Astrocyte (in vitro differentiated cells and primary cell): Measurements from ENCODE around the gene COL15A1. TPM values are rescaled to one million over a fixed set of nuclear protein-coding genes. Genes with fewer than 3 reads are reported as not detected.

Experiments used
- DNase-seq: peaks from one replicate; pipeline ENCODE4 v3.0.0-alpha.2; 2010; ENCODE audit warnings: low read depth
- FAIRE-seq: peaks from 2 replicates; lab custom pipeline; 2011; peaks lifted over from hg19 to GRCh38; lab: Jason Lieb, UNC
- H2AFZ ChIP-seq: 2 replicates; pipeline ENCODE4 v1.6.0; 2012; ENCODE audit warnings: low read depth, low read length, inconsistent platforms
- H3K27ac ChIP-seq: 2 replicates; pipeline ENCODE4 v1.5.1; 2011; ENCODE audit warnings: low read depth, low read length, inconsistent platforms
- H3K27me3 ChIP-seq: 2 replicates; pipeline ENCODE4 v1.6.0; 2011; ENCODE audit warnings: low read length, inconsistent platforms; ENCODE audit not compliant: insufficient read depth
- H3K36me3 ChIP-seq: 2 replicates; pipeline ENCODE4 v1.5.1; 2011; ENCODE audit warnings: low read length, inconsistent platforms; ENCODE audit not compliant: insufficient read depth
- H3K4me1 ChIP-seq: 2 replicates; pipeline ENCODE4 v1.5.1; 2011; ENCODE audit warnings: low read length, inconsistent platforms; ENCODE audit not compliant: insufficient read depth
- H3K4me2 ChIP-seq: 2 replicates; pipeline ENCODE4 v1.6.0; 2012; ENCODE audit warnings: low read length, inconsistent platforms
- H3K4me3 ChIP-seq: 2 replicates; pipeline ENCODE4 v1.5.1; 2011; ENCODE audit warnings: low read depth, mild to moderate bottlenecking, low read length, inconsistent platforms; ENCODE audit not compliant: insufficient read depth
- H3K79me2 ChIP-seq: 2 replicates; pipeline ENCODE4 v1.6.0; 2012; ENCODE audit warnings: mild to moderate bottlenecking, low read length, inconsistent platforms; ENCODE audit not compliant: insufficient read depth
- H3K9ac ChIP-seq: 2 replicates; pipeline ENCODE4 v1.6.0; 2012; ENCODE audit warnings: mild to moderate bottlenecking, low read length, inconsistent platforms
- H3K9me3 ChIP-seq: 2 replicates; pipeline ENCODE4 v1.5.1; 2012; ENCODE audit warnings: low read depth, mild to moderate bottlenecking, low read length, inconsistent platforms; ENCODE audit not compliant: insufficient read depth
- H4K20me1 ChIP-seq: 2 replicates; pipeline ENCODE4 v1.6.0; 2012; ENCODE audit warnings: low read length, inconsistent platforms; ENCODE audit not compliant: insufficient read depth
- H3K27ac Mint-ChIP-seq: one replicate; pipeline ENCODE4 v1.8.0; 2021; ENCODE audit warnings: mild to moderate bottlenecking, mixed read lengths; ENCODE audit not compliant: unreplicated experiment
- H3K27me3 Mint-ChIP-seq: one replicate; pipeline ENCODE4 v1.8.0; 2021; ENCODE audit warnings: low read depth, mixed read lengths; ENCODE audit not compliant: unreplicated experiment
- H3K36me3 Mint-ChIP-seq: one replicate; pipeline ENCODE4 v1.8.0; 2021; ENCODE audit warnings: low read depth, mixed read lengths; ENCODE audit not compliant: unreplicated experiment
- H3K4me1 Mint-ChIP-seq: one replicate; pipeline ENCODE4 v1.8.0; 2021; ENCODE audit warnings: low read depth, mixed read lengths; ENCODE audit not compliant: unreplicated experiment
- H3K4me3 Mint-ChIP-seq: one replicate; pipeline ENCODE4 v1.8.0; 2021; ENCODE audit warnings: mild to moderate bottlenecking, moderate library complexity, mixed read lengths; ENCODE audit not compliant: unreplicated experiment
- H3K9me3 Mint-ChIP-seq: one replicate; pipeline ENCODE4 v1.8.0; 2021; ENCODE audit warnings: mild to moderate bottlenecking, mixed read lengths; ENCODE audit not compliant: unreplicated experiment
- CTCF ChIP-seq: IDR thresholded peaks from 2 replicates; pipeline ENCODE4 v1.5.1; 2011; ENCODE audit warnings: low read depth, mild to moderate bottlenecking, inconsistent platforms, low read length, moderate library complexity; ENCODE audit not compliant: insufficient read depth
- EZH2 ChIP-seq: IDR thresholded peaks from 2 replicates; pipeline ENCODE4 v1.6.1; 2012; ENCODE audit warnings: mild to moderate bottlenecking, low read length, inconsistent platforms; ENCODE audit not compliant: insufficient read depth
- total RNA-seq: library from RNA; stranded (reverse); gene quantifications from 2 replicates; pipeline ENCODE4 v1.2.1, GENCODE V29; 2021

Gene COL15A1
- total RNA-seq, 1 donor from 2014 or later: 5.6 TPM

DNA sequence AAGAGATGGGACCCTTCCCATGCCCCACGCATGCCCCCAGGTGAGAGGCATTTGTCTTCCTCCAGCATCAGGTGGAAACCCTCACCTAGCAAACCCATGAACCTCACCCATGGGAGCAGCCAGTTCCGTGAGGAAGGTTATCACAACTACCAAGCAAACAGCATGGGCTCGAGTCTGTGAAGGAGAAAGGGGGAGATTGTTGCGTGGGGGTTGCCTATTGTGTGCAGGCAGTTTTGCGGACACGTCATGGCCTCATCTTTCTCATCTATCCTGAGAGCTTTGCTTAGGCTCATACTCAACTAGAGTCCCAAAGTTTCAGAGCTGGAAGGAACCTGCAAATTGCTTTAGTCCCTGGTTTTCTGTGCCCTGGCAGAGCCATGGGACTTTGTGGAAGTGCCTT, 87.6 kb downstream of the COL15A1 start:
- Histone ChIP-seq H3K27me3 (no peaks in the 10 kb centered on the region), H3K9me3 (no peaks in the 10 kb centered on the region), H3K4me1 (peaks cover 13% of the 10 kb centered on the region), H2AFZ (no peak overlapping the region), H3K36me3 (no peaks in the 10 kb centered on the region), H3K9ac (peak overlapping the region; percentile 54), H4K20me1 (no peaks in the 10 kb centered on the region), H3K4me3 (no peak overlapping the region), H3K27ac (peak overlapping the region; percentile 81), H3K79me2 (no peaks in the 10 kb centered on the region), H3K4me2 (no peak overlapping the region)
- peak overlapping the region; percentile 95 for H3K27ac Mint-ChIP-seq
- peaks cover 2% of the 10 kb centered on the region for H3K36me3 Mint-ChIP-seq
- H3K9me3 Mint-ChIP-seq: peaks cover 5% of the 10 kb centered on the region
- no peak overlapping the region for H3K4me3 Mint-ChIP-seq
- DNase-seq: no peak
- no peak for TF ChIP-seq EZH2
- TF ChIP-seq CTCF: no peak
- H3K27me3 Mint-ChIP-seq: peaks cover 5% of the 10 kb centered on the region
- no peak for FAIRE-seq
- peaks cover 30% of the 10 kb centered on the region for H3K4me1 Mint-ChIP-seq

- H3K4me2 ChIP-seq: no peak overlapping the region
- Mint-ChIP-seq H3K4me1 (peaks cover 23% of the 10 kb centered on the region), H3K4me3 (no peak overlapping the region), H3K36me3 (peaks cover 1% of the 10 kb centered on the region), H3K9me3 (peaks cover 5% of the 10 kb centered on the region), H3K27me3 (peaks cover 5% of the 10 kb centered on the region), H3K27ac (no peak overlapping the region)
- H3K27ac ChIP-seq: no peak overlapping the region
- no peak overlapping the region for H3K9ac ChIP-seq
- no peaks in the 10 kb centered on the region for H3K9me3 ChIP-seq
- FAIRE-seq: no peak
- DNase-seq: no peak
- no peaks in the 10 kb centered on the region for H3K36me3 ChIP-seq
- no peaks in the 10 kb centered on the region for H4K20me1 ChIP-seq
- TF ChIP-seq CTCF: no peak
- TF ChIP-seq EZH2: no peak
- H3K4me3 ChIP-seq: no peak overlapping the region
- H3K79me2 ChIP-seq: no peaks in the 10 kb centered on the region
- no peaks in the 10 kb centered on the region for H3K27me3 ChIP-seq
- H2AFZ ChIP-seq: no peak overlapping the region
- peaks cover 13% of the 10 kb centered on the region for H3K4me1 ChIP-seq
Observed at GRCh38 chr9:99031994-99032393, 88.3 kb downstream of the COL15A1 start.

- no peak for TF ChIP-seq EZH2
- TF ChIP-seq CTCF: no peak
- FAIRE-seq (no peak), DNase-seq (no peak)
- no peaks in the 10 kb centered on the region for H3K79me2 ChIP-seq
- H3K27me3 ChIP-seq: no peaks in the 10 kb centered on the region
- H3K4me1 ChIP-seq: peaks cover 16% of the 10 kb centered on the region
- no peak overlapping the region for H3K4me2 ChIP-seq
- no peak overlapping the region for H3K27ac ChIP-seq
- Mint-ChIP-seq H3K27me3 (peaks cover 5% of the 10 kb centered on the region), H3K27ac (no peak overlapping the region), H3K4me1 (peaks cover 24% of the 10 kb centered on the region), H3K4me3 (no peak overlapping the region), H3K9me3 (peaks cover 8% of the 10 kb centered on the region), H3K36me3 (peaks cover 4% of the 10 kb centered on the region)
- H3K4me3 ChIP-seq: no peak overlapping the region
- no peaks in the 10 kb centered on the region for H3K9me3 ChIP-seq
- no peak overlapping the region for H2AFZ ChIP-seq
- no peak overlapping the region for H3K9ac ChIP-seq
- no peaks in the 10 kb centered on the region for H4K20me1 ChIP-seq
- H3K36me3 ChIP-seq: no peaks in the 10 kb centered on the region
Observed at GRCh38 chr9:99034149-99034548, 90.4 kb downstream of the COL15A1 start.
